Measurements from ENCODE around the gene MUC4.

MUC4 gene

DNA sequence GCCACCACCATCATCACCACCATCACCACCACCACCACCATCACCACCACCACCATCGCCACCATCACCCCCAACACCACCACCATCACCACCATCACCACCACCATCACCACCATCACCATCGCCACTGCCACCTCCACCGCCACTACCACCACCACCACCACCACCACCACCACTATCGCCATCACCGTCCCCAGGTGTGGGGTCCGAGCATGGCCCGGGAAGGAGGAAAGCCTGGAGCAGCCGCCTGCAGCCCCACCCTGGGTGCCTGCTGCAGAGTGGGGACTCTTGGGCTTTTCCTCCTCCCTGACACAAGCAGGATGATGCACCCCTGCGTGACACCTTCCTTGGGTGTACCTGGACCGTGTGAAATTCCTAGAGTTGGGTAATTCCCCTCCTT, 43.9 kb downstream of the MUC4 start:
- no peaks in the 10 kb centered on the region for H3K36me3 ChIP-seq (replicated peaks)
- no peak for TF ChIP-seq CTCF (IDR thresholded peaks at IDR 0.05; ENCODE audit: low read depth, low read length, missing control alignments)
- H3K27ac ChIP-seq, result no peak overlapping the region
- H3K27me3 ChIP-seq (replicated peaks), result no peaks in the 10 kb centered on the region
- H3K4me3 ChIP-seq (ENCODE audit: low read depth, low read length), result no peak overlapping the region
- in situ Hi-C loops (cut with HindIII; ENCODE audit: low pct_ligation_motif_present, low sequenced_read_pairs), result no loop called here
- no peak for DNase-seq

DNA sequence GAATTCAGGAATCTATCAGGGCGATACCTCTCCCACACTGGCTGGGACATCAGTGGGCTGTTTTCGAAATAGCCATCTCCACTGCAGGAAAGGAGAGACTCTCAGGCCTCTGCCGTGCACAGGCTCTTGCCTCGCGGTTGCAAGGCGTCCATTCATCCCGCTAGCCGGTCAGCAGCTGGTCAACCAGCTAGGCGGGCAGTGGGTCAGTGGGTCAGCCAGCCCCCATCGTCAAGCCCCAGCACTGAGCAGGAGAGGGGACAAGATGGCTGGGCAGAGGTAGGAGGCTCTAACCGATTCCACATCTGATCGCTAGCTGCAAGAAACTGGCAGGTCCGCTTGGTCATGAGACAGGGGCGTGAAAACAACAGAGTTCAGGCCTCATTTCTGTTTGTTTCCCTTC, 45.1 kb downstream of the MUC4 start:
- Histone ChIP-seq H3K36me3 (replicated peaks) (no peaks in the 10 kb centered on the region), H3K27me3 (replicated peaks) (peaks cover 5% of the 10 kb centered on the region), H3K27ac (no peak overlapping the region), H3K4me3 (ENCODE audit: low read depth, low read length) (no peak overlapping the region)
- TF ChIP-seq CTCF (IDR thresholded peaks at IDR 0.05; ENCODE audit: low read depth, low read length, missing control alignments), result no peak
- DNase-seq, result no peak
- in situ Hi-C loops (cut with HindIII; ENCODE audit: low pct_ligation_motif_present, low sequenced_read_pairs), result no loop called here

GRCh38 chr3:195764961-195765706, 46.6 kb downstream of the MUC4 start:
- peaks cover 12% of the 10 kb centered on the region for H3K27me3 ChIP-seq (replicated peaks)
- in situ Hi-C loops (cut with HindIII; ENCODE audit: low pct_ligation_motif_present, low sequenced_read_pairs), result no loop called here

DNA sequence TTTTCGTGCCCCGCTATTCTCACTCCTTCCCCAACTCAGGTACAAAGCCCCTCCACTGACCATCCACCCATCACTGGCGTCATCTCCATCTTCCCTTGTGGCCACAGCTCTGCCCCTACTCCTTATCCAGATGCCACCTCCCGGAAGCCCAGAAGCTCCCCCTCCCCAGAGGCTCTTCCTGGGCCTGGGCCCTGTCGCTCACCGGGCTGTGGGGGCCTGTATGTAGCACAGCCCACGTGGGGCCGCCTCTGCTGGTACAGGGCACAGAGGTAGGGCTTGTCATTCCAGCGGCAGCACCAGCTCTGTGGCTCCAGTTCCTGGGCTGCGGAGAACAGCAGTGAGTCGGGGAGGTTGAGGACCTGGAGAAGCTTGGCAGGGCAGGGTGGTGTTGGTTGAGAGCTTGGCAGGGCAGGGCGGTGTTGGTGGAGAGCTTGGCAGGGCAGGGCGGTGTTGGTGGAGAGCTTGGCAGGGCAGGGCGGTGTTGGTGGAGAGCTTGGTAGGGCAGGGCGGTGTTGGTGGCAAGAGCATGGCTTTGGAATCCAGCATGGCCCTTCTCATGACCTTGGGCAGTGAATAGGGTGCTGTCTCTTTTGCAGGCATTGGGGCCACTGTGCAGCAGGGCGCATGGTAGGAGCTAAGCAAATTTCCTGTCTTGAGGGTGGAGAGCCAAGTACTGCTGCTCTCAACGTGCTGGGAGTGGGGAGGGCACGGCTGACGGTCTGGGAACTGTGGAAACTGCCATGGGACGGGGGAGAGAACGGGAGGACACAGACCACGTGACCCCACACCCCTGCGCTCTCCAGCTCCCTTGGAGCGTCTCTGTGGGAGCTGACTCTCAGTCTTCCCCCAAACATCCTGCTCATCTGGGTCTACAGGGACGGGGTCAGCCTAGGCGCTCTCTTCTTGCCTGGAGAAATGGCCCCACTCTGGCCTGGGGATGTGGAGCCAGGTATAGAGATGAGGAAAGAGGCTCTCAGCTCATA, 47.6 kb downstream of the MUC4 start:
- Histone ChIP-seq H3K4me3 (ENCODE audit: low read depth, low read length) (no peak overlapping the region), H3K27ac (no peak overlapping the region), H3K36me3 (replicated peaks) (no peaks in the 10 kb centered on the region), H3K27me3 (replicated peaks) (peaks cover 12% of the 10 kb centered on the region)
- DNase-seq, result no peak
- TF ChIP-seq CTCF (IDR thresholded peaks at IDR 0.05; ENCODE audit: low read depth, low read length, missing control alignments), result no peak
- in situ Hi-C loops (cut with HindIII; ENCODE audit: low pct_ligation_motif_present, low sequenced_read_pairs), result no loop called here

More at GRCh38 chr3:195764961-195765706, 46.6 kb downstream of the MUC4 start:
- H3K27ac ChIP-seq, result no peak overlapping the region
- no peak for TF ChIP-seq CTCF (IDR thresholded peaks at IDR 0.05; ENCODE audit: low read depth, low read length, missing control alignments)
- DNase-seq, result no peak
- no peak overlapping the region for H3K4me3 ChIP-seq (ENCODE audit: low read depth, low read length)
- no peaks in the 10 kb centered on the region for H3K36me3 ChIP-seq (replicated peaks)

DNA sequence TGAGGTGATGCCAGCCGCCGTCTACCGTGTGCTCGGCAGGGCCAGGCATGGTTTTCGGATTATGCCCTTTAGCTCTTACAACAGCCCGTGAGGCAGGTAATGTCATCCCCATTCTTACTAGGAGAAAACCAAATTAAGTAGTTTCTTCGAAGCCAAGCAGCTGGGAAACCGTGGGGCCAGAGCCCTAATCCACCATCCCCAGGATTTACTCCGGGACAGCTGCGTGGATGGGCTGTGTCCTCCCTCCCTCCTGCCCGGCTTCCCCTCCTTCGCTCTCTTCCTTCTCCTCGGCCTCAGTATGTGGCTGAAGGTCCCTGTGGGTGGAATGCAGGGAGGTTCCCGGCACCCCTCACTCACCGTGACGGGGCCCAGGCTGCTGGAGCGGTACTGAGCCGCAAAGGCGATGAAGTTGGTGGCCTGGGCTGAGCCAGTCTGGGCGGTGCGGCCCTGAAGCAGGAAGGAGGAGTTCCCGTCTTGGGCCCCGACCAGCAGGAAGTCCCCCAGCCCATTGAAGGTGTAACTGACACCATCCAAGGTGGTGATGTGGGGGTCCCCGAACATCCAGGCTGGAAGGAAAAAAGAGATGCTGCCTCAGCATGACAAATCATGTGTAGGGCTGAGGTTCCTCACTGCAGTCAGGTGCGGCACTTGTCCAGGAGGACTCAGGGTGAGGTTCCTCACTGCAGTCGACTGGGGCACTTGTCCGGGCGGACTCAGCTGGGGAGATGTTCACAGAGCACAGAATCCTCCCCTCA, 48.5 kb downstream of the MUC4 start:
- TF ChIP-seq CTCF (IDR thresholded peaks at IDR 0.05; ENCODE audit: low read depth, low read length, missing control alignments), result no peak
- Histone ChIP-seq H3K27ac (no peak overlapping the region), H3K4me3 (ENCODE audit: low read depth, low read length) (no peak overlapping the region), H3K27me3 (replicated peaks) (peaks cover 14% of the 10 kb centered on the region), H3K36me3 (replicated peaks) (no peaks in the 10 kb centered on the region)
- in situ Hi-C loops (cut with HindIII; ENCODE audit: low pct_ligation_motif_present, low sequenced_read_pairs), result no loop called here
- no peak for DNase-seq
